ENCODE measurements around the gene MRTFB. TPM values are rescaled to one million over a fixed set of nuclear protein-coding genes. Genes with fewer than 3 reads are reported as not detected.

Gene MRTFB
- total RNA-seq, 2 experiments from 2014 or later = 18.0 to 19.4 TPM

GRCh38 chr16:14225457-14225856 is 154.3 kb downstream of the MRTFB start:
- Mint-ChIP-seq H3K36me3 (ENCODE audit: low read depth) (peaks cover 60% of the 10 kb centered on the region), H3K27ac (no peak overlapping the region)
- intact Hi-C loops (cut with DNase I, micrococcal nuclease) = no loop called here

GRCh38 chr16:14232106-14232864 is 161.2 kb downstream of the MRTFB start:
- Histone ChIP-seq H3K4me1 (ENCODE audit: insufficient read depth, low read length) (no peaks in the 10 kb centered on the region), H3K4me3 (ENCODE audit: low read length) (no peak overlapping the region), H3K9me3 (ENCODE audit: control insufficient read depth in 1 of 2, insufficient read depth in 1 of 2, low read length in 2 of 2) (no peaks in the 10 kb centered on the region), H3K36me3 (ENCODE audit: insufficient read depth, low read length) (peaks cover 12% of the 10 kb centered on the region), H3K27ac (ENCODE audit: low read depth in 1 of 2, low read length in 2 of 2) (no peak overlapping the region), H3K27me3 (ENCODE audit: control insufficient read depth in 1 of 2, insufficient read depth in 2 of 2, low read length in 2 of 2) (no peaks in the 10 kb centered on the region)
- H3K27ac Mint-ChIP-seq = no peak overlapping the region
- H3K9me3 Mint-ChIP-seq = no peaks in the 10 kb centered on the region
- H3K27me3 Mint-ChIP-seq = no peaks in the 10 kb centered on the region
- intact Hi-C loops (cut with DNase I, micrococcal nuclease) = no loop called here
- TF ChIP-seq CTCF (IDR thresholded peaks at IDR 0.05) = no peak
- POLR2A ChIA-PET = no interaction called here
- DNase-seq = no peak
- CTCF ChIA-PET = no interaction called here
- no peak for ATAC-seq (ENCODE audit: poor library complexity)
- H3K36me3 Mint-ChIP-seq (ENCODE audit: low read depth) = peaks cover 21% of the 10 kb centered on the region
- H3K4me1 Mint-ChIP-seq (ENCODE audit: low read depth) = no peaks in the 10 kb centered on the region
- H3K4me3 Mint-ChIP-seq = no peak overlapping the region

More at GRCh38 chr16:14225457-14225856, 154.3 kb downstream of the MRTFB start:
- Mint-ChIP-seq H3K9me3 (no peaks in the 10 kb centered on the region), H3K4me3 (no peak overlapping the region), H3K27me3 (no peaks in the 10 kb centered on the region), H3K4me1 (ENCODE audit: low read depth) (no peaks in the 10 kb centered on the region)
- no peaks in the 10 kb centered on the region for H3K4me1 ChIP-seq (ENCODE audit: insufficient read depth, low read length)
- H3K4me3 ChIP-seq (ENCODE audit: low read length) = no peak overlapping the region
- peaks cover 11% of the 10 kb centered on the region for H3K36me3 ChIP-seq (ENCODE audit: insufficient read depth, low read length)
- TF ChIP-seq CTCF (IDR thresholded peaks at IDR 0.05) = no peak
- CTCF ChIA-PET = no interaction called here
- DNase-seq (no peak), ATAC-seq (ENCODE audit: poor library complexity) (no peak)
- H3K27me3 ChIP-seq (ENCODE audit: control insufficient read depth in 1 of 2, insufficient read depth in 2 of 2, low read length in 2 of 2) = no peaks in the 10 kb centered on the region
- POLR2A ChIA-PET = no interaction called here
- H3K27ac ChIP-seq (ENCODE audit: low read depth in 1 of 2, low read length in 2 of 2) = no peak overlapping the region
- no peaks in the 10 kb centered on the region for H3K9me3 ChIP-seq (ENCODE audit: control insufficient read depth in 1 of 2, insufficient read depth in 1 of 2, low read length in 2 of 2)

- no peak for DNase-seq
- H3K27ac Mint-ChIP-seq = no peak overlapping the region
- ChIA-PET POLR2A (no interaction called here), CTCF (no interaction called here)
- ATAC-seq (ENCODE audit: poor library complexity) = no peak
- Histone ChIP-seq H3K4me1 (ENCODE audit: insufficient read depth, low read length) (no peaks in the 10 kb centered on the region), H3K36me3 (ENCODE audit: insufficient read depth, low read length) (peaks cover 23% of the 10 kb centered on the region), H3K4me3 (ENCODE audit: low read length) (no peak overlapping the region), H3K27ac (ENCODE audit: low read depth in 1 of 2, low read length in 2 of 2) (no peak overlapping the region), H3K27me3 (ENCODE audit: control insufficient read depth in 1 of 2, insufficient read depth in 2 of 2, low read length in 2 of 2) (no peaks in the 10 kb centered on the region), H3K9me3 (ENCODE audit: control insufficient read depth in 1 of 2, insufficient read depth in 1 of 2, low read length in 2 of 2) (no peaks in the 10 kb centered on the region)
- no peaks in the 10 kb centered on the region for H3K9me3 Mint-ChIP-seq
- H3K27me3 Mint-ChIP-seq = no peaks in the 10 kb centered on the region
- no peaks in the 10 kb centered on the region for H3K4me1 Mint-ChIP-seq (ENCODE audit: low read depth)
- no peak for TF ChIP-seq CTCF (IDR thresholded peaks at IDR 0.05)
- intact Hi-C loops (cut with DNase I, micrococcal nuclease) = no loop called here
- no peak overlapping the region for H3K4me3 Mint-ChIP-seq
- H3K36me3 Mint-ChIP-seq (ENCODE audit: low read depth) = peaks cover 36% of the 10 kb centered on the region
These were observed 165.3 kb downstream of the MRTFB start for GRCh38 chr16:14236401-14236800.
